ENCODE data around the gene USP20.

USP20 gene

GRCh38 chr9:129811967-129812363, 23.3 kb upstream of the USP20 start:
- TF ChIP-seq CTCF (IDR thresholded peaks at IDR 0.05; ENCODE audit: control insufficient read depth, insufficient read depth, low read depth, low read length, missing control alignments): no peak
- H3K4me3 ChIP-seq (ENCODE audit: control insufficient read depth, low read depth, low read length): no peak overlapping the region
- DNase-seq (ENCODE audit: low read depth): no peak

- no peak overlapping the region for H3K4me3 ChIP-seq (ENCODE audit: control insufficient read depth, low read depth, low read length)
- no peak for TF ChIP-seq CTCF (IDR thresholded peaks at IDR 0.05; ENCODE audit: control insufficient read depth, insufficient read depth, low read depth, low read length, missing control alignments)
- DNase-seq (ENCODE audit: low read depth): no peak
These were observed 22.9 kb upstream of the USP20 start for GRCh38 chr9:129812385-129812784.

- no peak for DNase-seq (ENCODE audit: low read depth)
- H3K4me3 ChIP-seq (ENCODE audit: control insufficient read depth, low read depth, low read length): no peak overlapping the region
- no peak for TF ChIP-seq CTCF (IDR thresholded peaks at IDR 0.05; ENCODE audit: control insufficient read depth, insufficient read depth, low read depth, low read length, missing control alignments)
These were observed 21.6 kb upstream of the USP20 start for GRCh38 chr9:129813661-129814060.

- no peak for TF ChIP-seq CTCF (IDR thresholded peaks at IDR 0.05; ENCODE audit: control insufficient read depth, insufficient read depth, low read depth, low read length, missing control alignments)
- DNase-seq (ENCODE audit: low read depth): no peak
These were observed 20.6 kb upstream of the USP20 start for GRCh38 chr9:129814432-129815223.

GRCh38 chr9:129815278-129815677, 20.0 kb upstream of the USP20 start:
- TF ChIP-seq CTCF (IDR thresholded peaks at IDR 0.05; ENCODE audit: control insufficient read depth, insufficient read depth, low read depth, low read length, missing control alignments): no peak
- no peak for DNase-seq (ENCODE audit: low read depth)
- no peak overlapping the region for H3K4me3 ChIP-seq (ENCODE audit: control insufficient read depth, low read depth, low read length)

More at GRCh38 chr9:129814432-129815223, 20.6 kb upstream of the USP20 start:
- H3K4me3 ChIP-seq (ENCODE audit: control insufficient read depth, low read depth, low read length): no peak overlapping the region

GRCh38 chr9:129816501-129817435, 18.5 kb upstream of the USP20 start:
- H3K4me3 ChIP-seq (ENCODE audit: control insufficient read depth, low read depth, low read length): no peak overlapping the region
- DNase-seq (ENCODE audit: low read depth): no peak
- TF ChIP-seq CTCF (IDR thresholded peaks at IDR 0.05; ENCODE audit: control insufficient read depth, insufficient read depth, low read depth, low read length, missing control alignments): no peak

Data from AG09309 (cell line).